HCT116 (cell line): ENCODE results near the gene GRIPAP1.

Experiments
- EZH2 ChIP-seq: fragments of 200-600 bp; sonication (generic); IDR thresholded peaks from 2 replicates; pipeline ENCODE4 v1.6.1; 2017; ENCODE audit warnings: antibody characterized with exemption, mixed run types
- EZH2phosphoT487 ChIP-seq: fragments of 200-600 bp; IDR thresholded peaks from 2 replicates; pipeline ENCODE4 v1.6.1; 2018; ENCODE audit warnings: antibody characterized with exemption, borderline replicate concordance
- RAD21 ChIP-seq: IDR thresholded peaks from 2 replicates; pipeline ENCODE4 v1.6.1; 2012; ENCODE audit warnings: low read depth, mild to moderate bottlenecking
- TF ChIP-seq, protein P1 (sequence below), 3 experiments: fragments of 200-600 bp in 1 of 3; sonication (generic) in 1 of 3; IDR thresholded peaks in 2 of 3; conservative IDR thresholded peaks in 1 of 3; 2 replicates each; pipeline ENCODE4 v1.5.1; 2012 to 2017; ENCODE audit warnings: low read depth in 2 of 3, low read length in 2 of 3, antibody characterized with exemption in 1 of 3, borderline replicate concordance in 1 of 3, control low read depth in 1 of 3, mild to moderate bottlenecking in 1 of 3, mixed read lengths in 1 of 3, mixed run types in 1 of 3, moderate library complexity in 1 of 3; ENCODE audit not compliant: insufficient read depth in 1 of 3

DNA sequence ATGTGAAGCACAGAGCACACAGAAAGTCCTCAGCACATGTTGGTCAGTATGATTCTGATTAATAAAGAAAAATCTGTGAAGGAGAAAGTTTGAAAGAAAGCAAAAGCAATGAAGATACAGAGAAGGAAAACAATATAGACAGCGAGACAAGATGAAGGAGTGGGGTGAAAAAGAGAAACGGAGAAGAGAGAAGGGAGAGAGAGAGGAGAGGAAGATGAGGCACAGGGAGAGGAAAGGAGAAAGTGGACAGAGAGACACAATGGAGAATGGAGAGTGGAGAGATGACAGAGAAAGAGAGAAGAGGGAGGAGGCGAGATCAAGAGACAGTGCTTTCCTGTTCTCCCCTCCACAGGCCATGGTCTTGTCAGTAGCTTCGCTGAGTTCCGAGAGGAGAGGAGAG, 26.5 kb downstream of the GRIPAP1 start:
- TF ChIP-seq EZH2phosphoT487 (no peak), RAD21 (no peak), EZH2 (no peak)
- TF ChIP-seq, protein P1, sequence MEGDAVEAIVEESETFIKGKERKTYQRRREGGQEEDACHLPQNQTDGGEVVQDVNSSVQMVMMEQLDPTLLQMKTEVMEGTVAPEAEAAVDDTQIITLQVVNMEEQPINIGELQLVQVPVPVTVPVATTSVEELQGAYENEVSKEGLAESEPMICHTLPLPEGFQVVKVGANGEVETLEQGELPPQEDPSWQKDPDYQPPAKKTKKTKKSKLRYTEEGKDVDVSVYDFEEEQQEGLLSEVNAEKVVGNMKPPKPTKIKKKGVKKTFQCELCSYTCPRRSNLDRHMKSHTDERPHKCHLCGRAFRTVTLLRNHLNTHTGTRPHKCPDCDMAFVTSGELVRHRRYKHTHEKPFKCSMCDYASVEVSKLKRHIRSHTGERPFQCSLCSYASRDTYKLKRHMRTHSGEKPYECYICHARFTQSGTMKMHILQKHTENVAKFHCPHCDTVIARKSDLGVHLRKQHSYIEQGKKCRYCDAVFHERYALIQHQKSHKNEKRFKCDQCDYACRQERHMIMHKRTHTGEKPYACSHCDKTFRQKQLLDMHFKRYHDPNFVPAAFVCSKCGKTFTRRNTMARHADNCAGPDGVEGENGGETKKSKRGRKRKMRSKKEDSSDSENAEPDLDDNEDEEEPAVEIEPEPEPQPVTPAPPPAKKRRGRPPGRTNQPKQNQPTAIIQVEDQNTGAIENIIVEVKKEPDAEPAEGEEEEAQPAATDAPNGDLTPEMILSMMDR (IDR thresholded peaks at IDR 0.05 in 2 of 3, conservative IDR thresholded peaks at IDR 0.05 in 1 of 3; ENCODE audit: borderline replicate concordance in 1 of 3, insufficient read depth in 1 of 3, low read depth in 2 of 3, low read length in 2 of 3) = no peak
